H1 (cell line): ENCODE data around the gene ZNF716. TPM values are rescaled to one million over a fixed set of nuclear protein-coding genes. Genes with fewer than 3 reads are reported as not detected.

Experiments used
- CTCF ChIA-PET: fragments of 300-600 bp; sonication (Branson Sonifier 250); formaldehyde crosslinking; loops from one replicate; lab custom pipeline; 2021; ENCODE audit not compliant: partially characterized antibody; lab: Charles Lee
- POLR2A ChIA-PET: fragments of 300-600 bp; sonication (Branson Sonifier 250); formaldehyde crosslinking; loops from one replicate; lab custom pipeline; 2021; ENCODE audit warnings: inconsistent platforms; ENCODE audit not compliant: partially characterized antibody; lab: Charles Lee
- DNase-seq, 2 experiments: peaks; one replicate each; pipeline versions ENCODE4 v3.0.0 to v3.0.0-alpha.2; 2010 to 2022; ENCODE audit warnings: low spot score in 2 of 2, low read depth in 1 of 2, mixed read lengths in 1 of 2
- FAIRE-seq: peaks from 2 replicates; lab custom pipeline; 2011; peaks lifted over from hg19 to GRCh38; lab: Jason Lieb, UNC
- H2AFZ ChIP-seq: 2 replicates; pipeline ENCODE4 v1.8.1; 2012; ENCODE audit warnings: low read length, inconsistent platforms
- H2AK5ac ChIP-seq: 2 replicates; pipeline ENCODE4 v1.6.1; 2013; ENCODE audit warnings: low read depth, low read length
- H2BK120ac ChIP-seq: replicated peaks from 2 replicates; pipeline ENCODE3; 2013; ENCODE audit warnings: low read depth, low read length, inconsistent platforms
- H2BK12ac ChIP-seq: 2 replicates; pipeline ENCODE4 v1.6.1; 2013; ENCODE audit warnings: low read depth, low read length
- H2BK15ac ChIP-seq: 2 replicates; pipeline ENCODE4 v1.6.1; 2013; ENCODE audit warnings: low read length
- H2BK20ac ChIP-seq: 2 replicates; pipeline ENCODE4 v1.6.1; 2013; ENCODE audit warnings: low read length
- H2BK5ac ChIP-seq: 2 replicates; pipeline ENCODE4 v1.6.1; 2013; ENCODE audit warnings: low read depth, low read length
- H3K14ac ChIP-seq: 2 replicates; pipeline ENCODE4 v1.6.1; 2013; ENCODE audit warnings: inconsistent platforms; ENCODE audit not compliant: insufficient read length
- H3K18ac ChIP-seq: 2 replicates; pipeline ENCODE4 v1.6.1; 2013; ENCODE audit warnings: low read length; ENCODE audit errors: extremely low read depth
- H3K23ac ChIP-seq: 2 replicates; pipeline ENCODE4 v1.6.1; 2013; ENCODE audit warnings: inconsistent platforms; ENCODE audit not compliant: insufficient read length
- H3K23me2 ChIP-seq: 2 replicates; pipeline ENCODE4 v1.6.1; 2013; ENCODE audit warnings: low read depth, low read length
- H3K27ac ChIP-seq: 2 replicates; pipeline ENCODE4 v1.6.1; 2011; ENCODE audit warnings: low read depth, low read length, inconsistent platforms
- H3K27me3 ChIP-seq, 4 experiments: replicated peaks in 1 of 4; 1 replicate in 1 of 4; 2 replicates in 3 of 4; pipeline versions ENCODE4 v1.6.1 to v1.8.1; 2011 to 2013; ENCODE audit warnings: low read length in 3 of 4, mild to moderate bottlenecking in 3 of 4, inconsistent platforms in 2 of 4, mixed read lengths in 2 of 4, moderate library complexity in 1 of 4; ENCODE audit not compliant: control insufficient read depth in 3 of 4, insufficient read depth in 3 of 4; ENCODE audit errors: extremely low read depth in 1 of 4
- H3K36me3 ChIP-seq, 4 experiments: 2 replicates each; pipeline versions ENCODE4 v1.6.1 to v1.8.1; 2011 to 2013; ENCODE audit warnings: mild to moderate bottlenecking in 4 of 4, low read length in 3 of 4, moderate library complexity in 2 of 4, control low read depth in 1 of 4, inconsistent platforms in 1 of 4; ENCODE audit not compliant: insufficient read depth in 4 of 4, control insufficient read depth in 2 of 4
- H3K4ac ChIP-seq: replicated peaks from 2 replicates; pipeline ENCODE3; 2013; ENCODE audit warnings: low read length, low read depth, mixed read lengths, inconsistent platforms; ENCODE audit not compliant: insufficient read length
- H3K4me1 ChIP-seq, 4 experiments: replicated peaks in 1 of 4; 1 replicate in 1 of 4; 2 replicates in 3 of 4; pipeline versions ENCODE4 v1.6.1 to v1.8.1; 2011 to 2013; ENCODE audit warnings: low read length in 3 of 4, inconsistent platforms in 2 of 4, mixed read lengths in 1 of 4; ENCODE audit not compliant: insufficient read depth in 4 of 4, control insufficient read depth in 3 of 4
- H3K4me2 ChIP-seq, 2 experiments: 2 replicates each; pipeline versions ENCODE4 v1.6.1 to v1.8.1; 2011 to 2013; ENCODE audit warnings: low read depth in 2 of 2, low read length in 2 of 2, control low read depth in 1 of 2, inconsistent platforms in 1 of 2, mild to moderate bottlenecking in 1 of 2; ENCODE audit not compliant: insufficient read depth in 1 of 2
- H3K4me3 ChIP-seq, 4 experiments: fragments of 200-600, 300-600 bp in 1 of 4; sonication (generic), shearing (Covaris generic), sonication (Bioruptor Twin) in 1 of 4; 2 replicates each; pipeline versions ENCODE4 v1.5.1 to v1.8.1; 2011 to 2016; ENCODE audit warnings: low read length in 4 of 4, low read depth in 3 of 4, control low read depth in 2 of 4, inconsistent platforms in 2 of 4, mild to moderate bottlenecking in 2 of 4, mixed read lengths in 1 of 4, moderate library complexity in 1 of 4; ENCODE audit not compliant: insufficient read depth in 2 of 4; ENCODE audit errors: extremely low read depth in 1 of 4
- H3K56ac ChIP-seq: replicated peaks from 2 replicates; pipeline ENCODE3; 2013; ENCODE audit warnings: low read depth, mild to moderate bottlenecking, mixed read lengths, low read length, inconsistent platforms; ENCODE audit not compliant: insufficient read length
- H3K79me1 ChIP-seq: 2 replicates; pipeline ENCODE4 v1.6.1; 2013; ENCODE audit warnings: low read depth, low read length, control low read depth
- H3K79me2 ChIP-seq, 2 experiments: 2 replicates each; pipeline versions ENCODE4 v1.6.1 to v1.8.1; 2012 to 2013; ENCODE audit warnings: low read length in 2 of 2, mild to moderate bottlenecking in 2 of 2, inconsistent platforms in 1 of 2; ENCODE audit not compliant: insufficient read depth in 2 of 2, control insufficient read depth in 1 of 2
- H3K9ac ChIP-seq, 4 experiments: replicated peaks in 1 of 4; 1 replicate in 1 of 4; 2 replicates in 3 of 4; pipeline versions ENCODE4 v1.6.1 to v1.8.1; 2011 to 2013; ENCODE audit warnings: low read depth in 3 of 4, low read length in 3 of 4, control low read depth in 2 of 4, mild to moderate bottlenecking in 2 of 4, moderate library complexity in 2 of 4, inconsistent platforms in 1 of 4; ENCODE audit errors: extremely low read depth in 1 of 4
- H3K9me3 ChIP-seq, 2 experiments: 2 replicates each; pipeline versions ENCODE4 v1.6.1 to v1.8.1; 2012 to 2013; ENCODE audit warnings: mild to moderate bottlenecking in 2 of 2, moderate library complexity in 2 of 2, control low read depth in 1 of 2, inconsistent platforms in 1 of 2, low read depth in 1 of 2, low read length in 1 of 2, mixed read lengths in 1 of 2; ENCODE audit not compliant: insufficient read depth in 2 of 2
- H4K20me1 ChIP-seq, 2 experiments: replicated peaks in 1 of 2; 2 replicates each; pipeline versions ENCODE3 to v1.8.1; 2011 to 2013; ENCODE audit warnings: inconsistent platforms in 2 of 2, low read length in 2 of 2, mild to moderate bottlenecking in 1 of 2; ENCODE audit not compliant: insufficient read depth in 2 of 2, control insufficient read depth in 1 of 2
- H4K5ac ChIP-seq: 2 replicates; pipeline ENCODE4 v1.6.1; 2013; ENCODE audit warnings: low read length, low read depth, mixed read lengths, inconsistent platforms; ENCODE audit not compliant: insufficient read length
- H4K8ac ChIP-seq: 2 replicates; pipeline ENCODE4 v1.8.0; 2013; ENCODE audit warnings: mild to moderate bottlenecking, moderate library complexity, low read length, inconsistent platforms; ENCODE audit not compliant: insufficient read depth; ENCODE audit errors: extremely low read depth
- H4K91ac ChIP-seq: replicated peaks from 2 replicates; pipeline ENCODE3; 2013; ENCODE audit warnings: low read length, mixed read lengths, inconsistent platforms; ENCODE audit not compliant: insufficient read length
- CEBPB ChIP-seq: IDR thresholded peaks from 2 replicates; pipeline ENCODE4 v1.6.1; 2012; ENCODE audit warnings: low read depth, low read length
- EGR1 ChIP-seq: IDR thresholded peaks from 2 replicates; pipeline ENCODE4 v1.6.1; 2011; ENCODE audit warnings: low read depth, low read length, borderline replicate concordance
- WGBS, 2 experiments: shearing (Covaris generic) in 1 of 2; methylation state at CpG; one replicate each; pipeline versions ENCODE4 v1.1.6 to v1.1.7; 2013 to 2015; ENCODE audit warnings: low lambda C conversion rate in 2 of 2, mixed read lengths in 2 of 2, inconsistent platforms in 1 of 2, low coverage in 1 of 2, missing lambda C conversion rate in 1 of 2; ENCODE audit not compliant: insufficient replicate concordance in 2 of 2, insufficient coverage in 1 of 2, insufficient read length in 1 of 2; ENCODE audit errors: extremely low coverage in 1 of 2, missing lambda C conversion rate in 1 of 2; 5-methylcytosine and 5-hydroxymethylcytosine counted together
- microRNA counts: library from miRNA; unstranded; fragments of <30 nt; microRNA quantifications from one replicate; lab custom pipeline; 2015
- microRNA-seq, 2 experiments: library from miRNA; unstranded; fragments of <30 nt; microRNA quantifications; one replicate each; pipeline versions ENCODE4 to v1.2.0, GENCODE V29; 2016 to 2020; ENCODE audit warnings: borderline microRNAs expressed in 2 of 2, borderline number of aligned reads in 2 of 2, borderline replicate concordance in 1 of 2
- polyA plus RNA-seq, 7 experiments: library from polyadenylated mRNA; depleted of rRNA in 3 of 7; stranded (reverse) in 5 of 7; unstranded in 2 of 7; fragments of >200 nt in 5 of 7; fragments of 200-250 nt in 2 of 7; gene quantifications; 1 replicate in 5 of 7; 2 replicates in 1 of 7; 4 replicates in 1 of 7; pipeline versions ENCODE4 v1.2.1 to v1.2.3, GENCODE V29; 2011 to 2013; ENCODE audit warnings: missing spikeins in 2 of 7, mixed read lengths in 2 of 7
- small RNA-seq: library from polyadenylated mRNA; stranded (forward); fragments of <200 nt; extraction: miRNeasy Mini kit (QIAGEN cat#:217004); gene quantifications from one replicate; pipeline ENCODE3, GENCODE V24; 2013; ENCODE audit not compliant: insufficient read depth
- total RNA-seq: library from RNA; stranded (reverse); fragmentation: NEBNext Ultra II Directional; extraction: Animal tissue kit (Norgen Biotek cat#: 25700); gene quantifications from 2 replicates; pipeline ENCODE4 v1.2.1, GENCODE V29; 2021

The ZNF716 gene
- total and polyA plus RNA-seq, 2 of the 8 experiments (the other 6 are each of a cell fraction or from before 2014, with no cell fraction given) = not detected

DNA sequence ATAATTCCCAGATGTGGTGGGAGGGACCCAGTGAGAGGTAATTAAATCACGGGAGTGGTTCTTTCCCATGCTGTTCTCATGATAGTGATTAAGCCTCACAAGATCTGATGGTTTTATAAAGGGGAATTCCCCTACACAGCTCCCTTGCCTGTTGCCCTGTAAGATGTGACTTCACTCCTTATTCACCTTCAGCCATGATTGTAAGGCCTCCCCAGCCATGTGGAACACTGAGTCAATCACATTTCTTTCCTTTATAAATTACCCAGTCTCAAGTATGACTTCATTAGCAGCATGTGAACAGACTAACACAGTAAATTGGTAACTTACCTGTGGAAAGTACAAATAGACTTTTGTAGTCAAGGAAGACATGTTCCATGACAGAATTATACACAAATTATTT, 55.2 kb downstream of the ZNF716 start:
- Histone ChIP-seq H4K20me1 (no peaks in the 10 kb centered on the region), H3K56ac (no peak overlapping the region), H3K18ac (no peak overlapping the region), H3K4me3 (no peak overlapping the region), H3K4me1 (no peaks in the 10 kb centered on the region), H4K5ac (no peak overlapping the region), H4K91ac (no peak overlapping the region), H3K27ac (no peak overlapping the region), H3K23ac (no peak overlapping the region), H3K79me1 (no peaks in the 10 kb centered on the region), H2AFZ (no peak overlapping the region), H4K8ac (no peak overlapping the region), H3K23me2 (no peaks in the 10 kb centered on the region), H2BK120ac (no peak overlapping the region), H2AK5ac (no peak overlapping the region), H3K79me2 (no peaks in the 10 kb centered on the region), H2BK5ac (no peak overlapping the region), H3K36me3 (no peaks in the 10 kb centered on the region), H2BK12ac (no peak overlapping the region), H3K4ac (no peak overlapping the region), H3K9ac (no peak overlapping the region), H3K27me3 (no peaks in the 10 kb centered on the region), H2BK15ac (no peak overlapping the region), H3K4me2 (no peak overlapping the region), H3K9me3 (peaks cover 37% of the 10 kb centered on the region in 2 experiments), H3K14ac (no peak overlapping the region), H2BK20ac (no peak overlapping the region)
- DNase-seq (no peak), FAIRE-seq (no peak)
- 38% methylated on average over 1 of the region's 1 CpG; no CpG with 5 or more reads in 1 of the 2 experiments for WGBS, 2 experiments
- TF ChIP-seq CEBPB = no peak
- no peak for TF ChIP-seq EGR1
- POLR2A ChIA-PET = no interaction called here
- CTCF ChIA-PET = no interaction called here

MicroRNAs encoded within 50 kb of the gene (microRNA counts, 767-probe panel; counts per million panel counts)
- microRNA hsa-miR-3147 (lab: Ali Mortazavi, UCI) = 879 counts per million, percentile 95 among the panel's probes with 10 or more counts

Small RNA genes within 50 kb of the gene (microRNA-seq; reads per million reads assigned to microRNA genes)
- gene MIR3147 = 0 reads per million in 2 experiments

Small RNA genes within 50 kb of the gene (small RNA-seq; reads per million reads assigned to genes)
- gene MIR3147 = not detected
